GM21367 (cell line): ENCODE data around the gene CYP4V2.

Source experiments
- ATAC-seq: cut with Tn5 transposase; IDR thresholded peaks from one replicate; pipeline ENCODE4 v1.9.1; 2021; ENCODE audit not compliant: unreplicated experiment

CYP4V2 gene

DNA sequence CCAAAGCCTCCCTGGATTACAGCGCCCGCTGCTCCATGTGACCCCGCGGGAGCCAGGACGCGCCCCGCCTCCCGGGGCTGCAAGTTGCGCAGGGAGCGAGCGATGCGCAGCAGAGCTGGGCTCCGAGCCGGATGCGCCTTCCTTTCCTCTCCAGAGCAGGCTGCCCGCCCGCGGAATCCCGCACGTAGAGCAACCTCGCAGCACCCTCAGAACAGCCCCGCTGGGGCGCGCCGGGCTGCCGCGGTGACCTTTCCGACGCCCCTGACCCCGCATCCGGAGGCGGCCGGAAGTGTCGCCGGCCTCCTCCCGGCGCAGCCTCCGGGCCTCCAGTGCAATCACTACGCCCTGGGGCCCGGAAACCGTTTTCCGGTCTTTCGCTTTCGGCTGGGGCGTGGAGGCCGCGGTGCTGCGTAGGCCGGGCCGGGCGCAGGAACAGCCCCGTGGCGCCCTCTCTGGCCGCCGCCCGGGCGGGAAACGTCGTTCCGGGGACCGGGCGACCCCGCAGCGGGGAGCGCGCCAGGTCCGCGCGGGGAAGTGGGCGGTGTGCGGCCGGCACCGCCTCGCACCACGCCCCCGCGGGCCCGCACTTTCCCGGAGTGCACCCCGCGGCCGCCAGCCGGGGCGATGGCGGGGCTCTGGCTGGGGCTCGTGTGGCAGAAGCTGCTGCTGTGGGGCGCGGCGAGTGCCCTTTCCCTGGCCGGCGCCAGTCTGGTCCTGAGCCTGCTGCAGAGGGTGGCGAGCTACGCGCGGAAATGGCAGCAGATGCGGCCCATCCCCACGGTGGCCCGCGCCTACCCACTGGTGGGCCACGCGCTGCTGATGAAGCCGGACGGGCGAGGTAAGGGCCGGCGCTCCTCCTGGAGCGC, at the start of gene CYP4V2:
CYP4V2 (plus strand) TSS at position 368 of the 866 bp plus-strand sequence; CDS start at position 625, 257 bp downstream.
- ATAC-seq, result peak; percentile 86

DNA sequence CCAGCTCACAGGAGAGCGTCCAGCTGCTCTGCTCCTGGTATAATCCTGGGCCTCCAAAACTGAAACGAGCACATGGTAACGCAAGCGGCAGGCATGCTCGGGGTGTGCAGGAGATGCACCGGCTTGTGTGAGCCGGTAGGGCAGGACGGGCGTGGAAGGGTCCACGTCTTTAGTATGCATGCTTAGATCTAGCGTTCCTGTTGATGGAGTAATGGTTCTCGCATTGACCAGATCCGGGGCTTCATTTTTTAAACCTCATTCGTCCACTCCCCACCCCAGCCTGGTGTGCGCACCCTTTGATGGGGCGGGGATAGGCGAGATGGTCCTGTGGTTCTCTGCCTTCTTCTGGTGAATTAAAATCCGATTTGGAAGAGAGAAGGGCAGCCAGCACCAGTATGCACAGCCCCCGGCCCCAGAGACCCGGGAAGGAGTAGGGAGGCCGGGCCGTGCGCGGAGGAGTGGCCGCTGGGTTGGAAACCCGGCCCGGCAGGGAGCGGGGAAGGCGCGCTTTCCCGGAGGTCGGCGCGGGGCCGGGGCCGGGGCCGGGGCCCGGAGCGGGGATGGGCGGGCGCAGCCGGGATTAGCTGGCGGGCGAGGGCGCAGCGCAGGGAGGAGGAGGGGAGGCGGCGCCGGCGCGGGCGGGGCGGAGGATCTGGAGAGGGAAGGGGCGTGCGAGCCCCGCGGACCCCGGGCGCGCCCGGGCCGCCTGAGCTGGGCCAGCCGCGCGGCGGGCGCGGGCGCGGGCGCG, 47.0 kb upstream of the CYP4V2 start:
- ATAC-seq, result no peak

DNA sequence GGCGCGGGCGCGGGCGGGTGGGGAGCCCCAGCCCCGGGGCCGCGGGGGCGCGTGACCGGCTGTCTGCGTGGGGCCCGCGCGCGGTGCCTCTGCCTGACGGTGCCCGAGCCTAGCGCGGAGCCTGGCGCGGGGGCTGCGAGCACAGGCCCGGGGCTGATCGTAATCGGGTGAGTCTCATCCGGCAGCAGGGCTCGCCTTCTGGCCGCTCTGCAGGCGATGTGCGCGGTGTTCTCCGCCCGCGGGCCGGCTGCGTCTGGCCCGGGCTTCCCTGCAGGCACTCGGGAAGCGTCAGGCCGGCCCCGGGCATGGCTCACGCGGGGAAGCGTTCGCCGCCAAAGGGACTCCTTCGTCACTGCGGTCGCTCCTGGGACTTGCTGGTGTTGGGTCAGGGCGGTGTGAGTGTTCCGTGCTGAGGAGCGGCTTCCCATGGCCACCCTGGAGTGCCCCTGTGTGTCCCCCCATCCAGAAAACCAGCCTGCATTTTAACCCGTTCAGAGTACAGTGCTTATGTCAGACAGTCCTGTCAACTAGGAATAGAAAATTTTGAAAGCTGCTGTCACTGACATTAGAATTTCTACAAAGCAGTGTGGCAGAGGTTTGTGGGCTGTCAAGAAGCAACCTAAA, 46.3 kb upstream of the CYP4V2 start:
- no peak for ATAC-seq

DNA sequence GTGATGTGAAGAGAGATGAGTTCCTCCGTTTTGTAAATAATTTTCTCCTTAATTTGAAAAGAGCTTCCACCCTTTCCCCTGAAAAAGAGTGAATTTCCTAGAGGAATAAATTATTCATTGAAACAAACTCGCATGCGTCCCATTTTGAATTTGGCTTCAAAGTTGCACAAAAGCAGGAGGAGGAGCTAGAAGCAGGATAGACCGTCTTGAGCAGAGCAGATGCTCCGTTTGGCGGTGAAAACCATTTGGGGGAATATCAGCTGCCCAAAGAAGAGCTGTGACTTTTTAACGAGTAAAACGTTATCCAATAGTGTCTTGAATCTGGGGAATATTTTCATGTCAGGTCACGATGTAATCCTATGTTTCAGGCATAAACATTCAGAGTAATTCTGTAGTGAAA, 44.9 kb upstream of the CYP4V2 start:
- ATAC-seq, result no peak

DNA sequence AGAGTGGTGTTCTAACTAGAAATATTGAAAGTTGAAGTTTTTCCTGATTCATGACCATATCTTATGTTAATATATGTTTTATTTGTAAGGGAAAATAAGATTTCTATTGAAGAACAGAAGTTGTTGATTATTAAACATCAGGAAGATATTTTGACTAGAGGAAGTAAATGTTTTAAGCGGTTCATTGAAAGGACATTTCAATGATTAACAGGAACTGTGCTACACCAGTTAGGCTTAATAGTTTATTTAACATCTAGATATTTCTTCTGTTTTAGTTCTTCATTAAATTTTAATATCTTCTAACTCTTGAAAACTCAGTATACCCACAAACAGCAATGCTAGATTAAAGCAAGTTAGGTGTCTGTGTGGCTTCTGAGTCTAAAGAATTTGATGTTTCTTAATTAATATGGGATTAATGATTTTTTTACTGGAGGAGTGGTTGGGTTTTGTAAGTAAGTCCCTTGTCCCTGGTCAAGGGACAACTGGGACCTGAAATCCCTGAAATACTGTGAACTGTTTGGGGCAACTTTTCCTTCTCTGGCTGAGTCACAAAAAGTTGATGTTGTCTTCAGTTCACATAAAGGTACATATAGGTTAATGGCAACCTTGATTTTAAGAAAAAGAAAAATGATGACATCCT, 42.9 kb upstream of the CYP4V2 start:
- ATAC-seq, result no peak

DNA sequence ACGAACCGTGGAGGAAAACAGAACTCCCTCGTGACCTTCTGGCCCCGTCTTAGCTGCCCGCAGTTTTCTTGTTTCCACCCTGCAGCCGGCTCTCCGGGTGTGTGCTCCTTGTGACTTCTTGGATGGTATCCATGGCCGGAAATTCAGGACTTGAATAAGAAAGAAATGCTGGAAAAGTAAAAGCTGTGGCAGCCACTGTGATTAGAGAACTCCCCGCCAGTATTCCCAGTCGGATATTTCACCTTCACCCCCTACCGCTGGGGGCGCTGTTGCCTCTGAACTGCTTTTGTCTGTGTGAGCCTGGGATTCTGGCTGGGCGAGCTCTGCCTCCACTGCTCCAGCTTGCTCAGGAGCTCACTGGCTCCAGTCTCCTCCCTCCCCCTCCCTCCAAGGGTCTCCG, 41.5 kb upstream of the CYP4V2 start:
- no peak for ATAC-seq

DNA sequence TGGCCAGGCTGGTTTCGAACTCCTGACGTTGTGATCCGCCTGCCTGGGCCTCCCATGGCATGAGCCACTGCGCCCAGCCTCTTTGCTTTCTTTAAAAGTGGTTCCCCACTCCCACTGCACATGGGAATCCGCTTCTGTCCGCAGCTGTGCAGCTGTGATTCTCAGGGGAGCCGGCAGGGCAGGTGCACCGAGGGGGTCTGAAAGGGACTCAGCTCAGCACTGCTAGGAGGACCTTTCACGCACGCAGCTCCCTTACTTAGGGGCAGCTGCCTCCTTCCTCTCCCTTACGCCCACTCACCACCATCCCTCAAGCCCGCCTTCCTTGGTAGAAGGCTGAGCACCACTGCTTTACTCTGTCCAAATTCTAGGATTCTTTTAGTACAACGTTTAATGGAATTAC, 40.4 kb upstream of the CYP4V2 start:
- ATAC-seq, result no peak

DNA sequence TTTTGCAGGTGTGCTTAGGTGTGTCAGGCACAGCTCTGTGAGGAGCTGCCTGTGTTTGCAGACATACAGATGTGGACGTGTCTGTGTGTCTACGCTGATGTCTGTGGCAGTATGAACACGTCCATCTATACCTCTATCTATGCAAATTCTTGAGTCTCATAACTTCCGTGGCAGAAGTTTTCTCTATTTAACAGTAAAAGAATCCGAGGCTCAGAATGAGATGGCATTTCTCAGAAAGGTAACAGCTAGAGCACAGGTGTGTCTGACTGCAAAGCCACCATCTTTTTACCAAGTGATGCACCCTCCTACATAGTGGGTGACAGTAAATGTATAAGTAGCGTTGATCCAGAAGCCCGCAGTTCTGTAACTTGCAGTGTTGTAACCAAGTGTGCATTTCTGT, 39.9 kb upstream of the CYP4V2 start:
- ATAC-seq, result no peak

DNA sequence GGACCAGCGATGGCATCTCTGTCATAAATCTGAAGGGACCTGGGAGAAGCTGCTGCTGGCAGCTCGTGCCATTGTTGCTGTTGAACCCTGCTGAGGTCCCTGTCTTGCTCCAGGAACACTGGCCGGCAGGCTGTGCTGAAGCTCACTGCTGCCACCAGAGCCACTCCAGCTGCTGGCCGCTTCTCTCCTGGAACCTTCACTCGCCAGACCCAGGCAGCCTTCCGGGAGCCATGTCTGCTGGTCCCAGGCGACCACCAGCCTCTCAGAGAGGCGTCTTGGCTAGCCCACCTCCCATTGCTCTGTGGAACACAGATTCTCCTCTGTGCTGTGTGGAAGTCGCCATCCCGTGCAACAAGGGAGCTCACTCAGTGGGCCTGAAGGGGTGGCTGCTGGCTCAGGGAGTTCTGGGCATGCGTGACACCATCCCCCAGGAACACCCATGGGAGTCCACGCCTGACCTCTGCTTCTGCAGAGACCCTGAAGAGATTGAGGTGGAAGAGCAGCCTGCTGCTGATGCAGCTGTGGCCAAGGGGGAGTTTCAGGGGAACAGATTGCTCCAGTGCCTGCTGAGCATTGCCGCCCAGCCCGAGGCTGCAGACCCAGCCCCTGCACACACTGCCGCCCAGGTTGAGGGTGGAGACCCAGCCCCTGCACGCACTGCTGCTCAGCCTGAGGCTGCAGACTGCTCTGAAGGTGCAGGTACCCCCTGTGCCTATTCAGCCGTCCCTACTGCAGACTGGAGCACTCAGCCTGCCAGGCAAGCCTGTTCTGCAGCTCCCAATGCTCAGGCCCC, 33.1 kb upstream of the CYP4V2 start:
- ATAC-seq, result no peak

DNA sequence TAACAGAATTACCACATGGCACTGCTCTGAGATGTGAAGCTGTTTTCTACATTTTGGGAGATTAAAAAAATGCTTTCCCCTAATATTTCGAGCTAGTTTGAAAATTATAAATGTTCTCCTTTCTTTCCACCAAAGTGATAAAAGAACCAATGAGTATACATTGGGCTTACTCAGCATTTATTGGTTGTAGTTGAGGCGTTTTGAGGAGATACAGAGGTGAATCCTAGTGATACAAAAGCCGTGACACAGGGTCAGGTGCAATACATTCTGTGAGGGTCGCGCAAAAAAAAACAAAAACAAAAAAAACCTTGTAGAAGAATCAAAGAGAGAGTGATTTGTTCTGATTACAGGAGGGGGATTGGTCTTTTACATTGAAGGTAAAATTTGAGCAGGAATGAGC, 32.4 kb upstream of the CYP4V2 start:
- ATAC-seq, result no peak

DNA sequence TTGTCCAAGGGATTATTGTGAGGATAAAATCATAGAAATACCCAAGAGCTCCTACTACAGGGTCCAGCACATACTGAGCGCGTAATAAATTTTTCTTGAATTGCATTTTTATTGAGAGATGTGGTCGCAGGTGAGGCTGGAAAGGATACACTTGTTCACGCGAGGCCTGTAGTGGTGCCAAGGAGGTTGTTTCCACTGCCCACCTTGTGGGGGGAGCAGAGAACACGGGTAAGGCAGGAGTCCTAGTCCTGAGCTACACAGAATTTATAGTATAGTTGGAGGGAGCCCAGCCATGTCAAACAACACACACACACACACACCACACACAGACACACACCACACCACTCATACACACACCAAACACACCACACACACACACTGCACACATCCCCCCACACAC, 31.8 kb upstream of the CYP4V2 start:
- ATAC-seq, result no peak

DNA sequence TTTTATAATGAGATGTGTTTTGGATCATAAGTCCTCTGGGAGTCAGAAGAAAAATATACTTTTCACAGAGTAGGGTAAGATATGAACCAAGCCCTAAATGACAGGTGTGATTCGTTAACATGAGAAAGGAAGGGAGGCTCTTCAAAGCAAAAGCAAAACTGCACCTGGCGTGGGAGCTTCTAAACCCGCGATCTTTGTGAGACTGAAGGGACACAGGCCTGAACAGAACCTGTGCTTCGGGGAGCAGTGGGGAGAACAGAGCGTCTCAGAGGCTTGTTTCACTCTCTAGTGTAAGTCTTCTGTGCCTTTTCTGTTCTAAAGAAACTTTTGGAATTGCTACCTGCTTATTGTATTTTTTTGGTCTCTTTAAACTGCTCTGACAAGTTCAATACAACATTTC, 30.2 kb upstream of the CYP4V2 start:
- ATAC-seq, result peak; percentile 98

DNA sequence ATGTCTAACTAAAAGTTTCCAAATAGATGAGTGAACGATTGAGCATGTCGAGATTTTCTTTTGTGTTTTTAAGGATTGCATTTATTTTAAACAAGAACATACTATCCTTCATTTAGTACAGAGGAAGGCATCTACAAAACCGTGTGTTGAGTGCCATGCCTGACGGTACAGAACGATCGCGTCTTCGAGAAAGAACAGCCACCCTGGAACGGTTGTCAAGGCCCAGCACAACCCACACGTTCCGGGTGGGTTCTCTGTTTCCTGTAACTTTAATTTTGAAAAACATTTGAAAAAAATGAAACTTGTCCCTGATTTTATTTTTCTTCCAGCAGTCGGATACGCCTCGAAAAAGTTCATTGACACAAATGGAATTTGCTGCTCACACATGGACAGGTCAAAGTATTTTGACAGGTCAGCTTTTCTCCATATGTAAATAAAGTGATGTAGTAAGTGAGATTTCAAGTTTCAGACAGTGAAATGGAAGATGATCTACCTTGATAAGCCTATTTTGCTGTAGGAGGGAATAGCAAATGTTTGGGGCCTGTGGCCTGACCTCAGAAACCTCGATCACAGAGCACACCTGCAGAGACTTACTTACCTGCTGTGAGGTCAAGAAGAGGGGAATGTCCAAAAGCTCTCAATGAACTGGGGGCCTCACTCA, 24.4 kb upstream of the CYP4V2 start:
- no peak for ATAC-seq

DNA sequence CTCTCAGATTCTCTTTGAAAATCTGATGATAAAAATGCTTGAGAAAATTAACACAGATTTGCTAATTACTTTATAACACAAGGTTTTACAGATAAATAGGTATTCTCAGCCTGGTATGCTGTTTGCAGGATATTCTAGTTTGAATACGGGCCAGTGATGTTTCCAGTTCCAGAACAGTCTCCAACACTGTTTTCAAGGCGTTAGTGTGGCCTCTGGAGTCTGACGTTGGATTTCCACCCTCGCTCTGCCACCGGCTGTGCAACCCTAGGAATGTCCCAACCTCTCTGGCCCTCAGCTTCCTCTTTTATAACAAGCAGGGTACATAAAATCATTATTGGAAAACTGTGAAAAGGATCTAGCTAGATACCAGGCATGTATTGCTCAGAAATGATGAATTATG, 23.8 kb upstream of the CYP4V2 start:
- ATAC-seq, result no peak

DNA sequence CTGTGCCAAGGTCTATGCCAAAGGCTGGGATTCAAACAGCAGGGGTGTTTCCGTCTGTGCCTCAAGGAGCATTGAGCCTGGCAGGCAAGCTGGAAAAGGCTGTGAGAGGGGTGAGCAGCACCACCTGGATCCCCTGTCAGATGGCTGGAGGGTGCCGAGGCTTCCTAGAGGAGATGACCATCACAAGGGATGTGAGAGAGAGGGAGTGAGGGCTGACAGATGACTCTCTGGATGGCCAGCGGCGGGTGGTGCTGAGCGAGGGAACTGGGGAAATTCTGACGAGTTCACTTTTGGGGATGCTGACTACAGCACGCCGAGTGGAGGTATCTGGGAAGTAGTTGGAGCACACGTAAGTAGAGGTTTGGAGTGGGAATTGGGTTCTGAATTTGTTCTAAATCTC, 22.6 kb upstream of the CYP4V2 start:
- ATAC-seq, result no peak

DNA sequence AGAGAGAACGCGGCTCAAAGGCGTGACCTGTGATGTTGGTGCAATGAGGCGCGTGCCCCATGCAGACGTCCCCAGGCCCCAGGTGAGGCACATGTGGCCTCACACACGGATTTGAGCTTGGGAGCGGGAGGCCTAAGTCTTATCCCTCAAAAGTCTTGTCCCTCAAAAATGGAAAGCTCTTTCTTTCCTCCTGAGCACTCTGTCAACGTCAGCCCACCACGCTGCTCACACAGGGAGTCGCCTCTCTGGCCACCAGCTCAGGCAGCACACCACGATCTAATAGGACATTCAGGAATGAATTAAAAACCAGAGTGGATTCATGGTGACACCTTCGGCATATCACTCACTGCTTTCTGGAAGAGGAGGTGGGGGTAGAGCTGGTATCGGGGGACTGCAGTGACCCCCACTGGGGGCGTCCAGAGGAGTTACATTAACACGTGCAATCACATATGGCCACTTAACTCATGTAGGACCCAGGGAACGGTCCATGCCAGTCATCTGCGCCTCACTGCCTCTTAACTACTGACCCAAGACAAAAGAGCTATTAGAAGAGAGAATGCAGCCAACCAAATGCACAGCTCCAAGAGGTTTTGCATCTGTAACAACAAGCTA, 21.9 kb upstream of the CYP4V2 start:
- no peak for ATAC-seq

DNA sequence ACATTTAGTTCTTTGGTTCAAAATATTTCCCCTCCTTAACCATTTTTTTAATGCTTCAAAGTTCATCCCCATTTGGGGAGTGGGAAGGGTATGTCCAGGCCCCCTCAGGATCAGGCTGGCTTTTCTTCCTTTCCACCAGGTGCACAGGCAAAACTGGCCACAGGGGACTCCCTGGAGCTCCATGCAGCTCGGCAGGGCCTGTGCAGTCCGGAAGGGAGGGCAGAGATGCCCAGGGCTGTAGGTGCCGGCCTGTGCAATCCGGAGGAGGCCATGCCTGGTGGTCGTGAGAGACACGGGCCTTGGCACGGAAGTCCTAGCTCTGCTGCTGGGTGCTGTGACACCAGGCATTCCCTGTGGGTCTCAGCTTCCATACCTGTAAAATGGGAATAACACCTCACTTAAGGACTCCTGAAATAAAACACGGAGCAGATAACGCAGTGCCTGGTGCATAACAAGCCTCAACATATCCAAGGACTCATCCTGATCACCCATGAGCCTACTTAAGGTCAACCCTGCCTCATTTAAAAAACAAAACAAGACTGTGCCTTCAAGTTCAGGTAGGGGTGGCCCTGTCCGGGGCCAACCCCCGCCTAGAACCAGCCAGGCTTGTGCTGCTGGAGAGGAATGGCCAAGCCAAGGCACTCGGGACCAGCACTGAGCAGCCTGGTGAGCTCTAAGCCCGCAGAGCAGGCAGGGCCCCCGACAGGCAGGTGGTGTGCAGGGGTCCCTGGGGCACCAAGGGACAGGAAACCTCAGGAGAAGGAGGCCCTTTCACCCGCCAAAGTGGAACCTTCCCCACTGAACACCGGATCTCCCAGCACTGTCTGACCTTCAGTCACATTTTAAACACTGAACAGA, 21.2 kb upstream of the CYP4V2 start:
- no peak for ATAC-seq

DNA sequence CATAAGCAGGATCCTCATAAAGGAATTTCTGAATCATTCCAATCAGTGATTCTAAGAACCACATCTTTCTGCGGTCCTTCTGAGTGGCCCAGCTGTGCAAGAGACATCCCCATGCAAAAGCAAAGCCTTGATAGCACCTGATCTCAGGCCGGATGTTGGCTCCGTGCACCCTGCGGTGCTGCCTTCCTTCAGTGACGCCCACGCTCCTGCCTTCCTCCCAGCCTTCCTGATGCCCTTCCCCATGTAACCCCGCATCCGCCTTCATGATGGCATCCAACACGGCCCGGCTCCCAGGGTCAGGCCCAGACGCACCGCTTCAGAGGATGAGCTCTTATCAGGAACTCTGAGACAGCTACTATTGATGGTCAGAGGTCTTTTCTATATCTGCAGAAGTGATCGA, 20.4 kb upstream of the CYP4V2 start:
- ATAC-seq, result no peak

DNA sequence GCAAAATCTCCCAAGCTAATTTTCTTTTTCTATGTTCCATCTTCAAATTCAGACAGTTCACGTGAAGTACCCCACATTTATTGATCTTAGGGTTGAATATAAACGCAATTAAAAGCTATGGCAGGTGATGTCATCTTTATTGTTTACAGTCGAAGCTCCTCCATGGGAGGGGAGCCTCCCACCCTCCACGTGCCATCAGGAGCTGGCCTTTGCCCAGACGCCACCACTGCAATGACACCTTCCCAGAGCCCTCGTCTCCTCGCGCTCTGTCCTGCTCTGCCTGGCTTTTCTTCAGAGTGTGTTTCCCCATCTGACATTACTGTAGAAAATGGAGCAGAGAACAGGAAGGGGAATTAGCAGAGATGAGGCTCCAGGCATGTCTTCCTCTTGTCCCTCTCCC, 18.8 kb upstream of the CYP4V2 start:
- no peak for ATAC-seq
